NCI-H446 (cell line): Measurements from ENCODE around the gene HOXC6.

Experiments
- DNase-seq, 2 experiments: peaks; one replicate each; lab custom pipeline; 2025; lab: John Stamatoyannopoulos, UW

The HOXC6 gene

GRCh38 chr12:54016051-54016450, 12.2 kb upstream of the HOXC6 start:
- DNase-seq: no peak

GRCh38 chr12:54016478-54016964, 11.7 kb upstream of the HOXC6 start:
- DNase-seq: peak; percentile 25 to 67

DNA sequence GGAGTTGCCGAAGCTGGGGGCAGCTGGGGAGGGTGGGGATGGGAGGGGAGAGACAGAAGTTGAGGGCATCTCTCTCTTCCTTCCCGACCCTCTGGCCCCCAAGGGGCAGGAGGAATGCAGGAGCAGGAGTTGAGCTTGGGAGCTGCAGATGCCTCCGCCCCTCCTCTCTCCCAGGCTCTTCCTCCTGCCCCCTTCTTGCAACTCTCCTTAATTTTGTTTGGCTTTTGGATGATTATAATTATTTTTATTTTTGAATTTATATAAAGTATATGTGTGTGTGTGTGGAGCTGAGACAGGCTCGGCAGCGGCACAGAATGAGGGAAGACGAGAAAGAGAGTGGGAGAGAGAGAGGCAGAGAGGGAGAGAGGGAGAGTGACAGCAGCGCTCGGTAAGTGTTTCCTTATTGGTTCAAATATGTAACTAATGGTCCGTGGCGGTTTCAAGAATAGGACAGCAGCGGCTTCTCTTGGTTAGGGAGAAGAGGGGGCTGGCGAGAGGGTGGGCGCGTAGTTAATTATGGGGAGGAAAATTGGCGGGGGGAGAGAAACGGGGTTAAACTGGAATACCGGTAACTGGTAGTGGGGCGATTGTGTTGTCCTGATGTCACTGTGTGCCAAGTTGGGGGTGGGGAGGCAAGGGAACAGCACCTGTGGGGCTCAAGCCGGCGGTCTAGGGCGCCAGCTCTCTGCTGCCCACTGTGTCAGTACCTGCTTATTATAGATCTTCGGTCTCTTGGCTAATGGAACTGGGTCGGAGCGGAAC, 11.0 kb upstream of the HOXC6 start:
- DNase-seq: peak; percentile 71 to 79

DNA sequence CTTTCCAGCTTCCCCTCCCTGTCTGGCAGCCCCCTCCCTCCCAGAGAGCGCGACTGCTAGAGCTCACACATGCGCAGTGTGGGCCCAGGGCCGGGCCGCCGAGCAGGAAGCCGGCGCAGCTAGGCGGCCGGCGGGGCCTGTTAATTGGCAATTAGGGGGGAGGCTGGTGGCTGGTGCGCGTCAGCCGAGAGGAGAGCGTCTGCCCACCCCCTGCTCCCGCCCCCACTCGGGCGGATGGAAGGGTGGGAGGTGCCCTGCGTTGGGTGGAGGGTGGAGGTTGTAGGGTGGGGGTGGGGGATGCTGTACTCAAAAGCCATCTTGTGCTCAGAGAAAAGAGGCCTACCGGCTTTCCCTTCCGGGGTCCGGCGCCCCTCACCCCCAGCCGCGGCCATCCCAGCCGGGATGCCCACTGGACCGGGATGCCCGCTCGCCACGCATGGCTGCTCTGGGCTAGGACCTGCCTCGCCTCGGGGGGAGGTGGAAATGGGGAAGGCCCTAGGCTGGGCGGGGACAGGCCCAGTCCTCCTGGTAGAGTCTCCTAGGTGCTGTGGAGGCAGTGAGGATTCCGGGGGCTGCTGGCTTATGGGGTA, 10.3 kb upstream of the HOXC6 start:
- DNase-seq: peak; percentile 95 to 97

- DNase-seq: no peak
Measured at GRCh38 chr12:54018468-54018984, 9.7 kb upstream of the HOXC6 start.

DNA sequence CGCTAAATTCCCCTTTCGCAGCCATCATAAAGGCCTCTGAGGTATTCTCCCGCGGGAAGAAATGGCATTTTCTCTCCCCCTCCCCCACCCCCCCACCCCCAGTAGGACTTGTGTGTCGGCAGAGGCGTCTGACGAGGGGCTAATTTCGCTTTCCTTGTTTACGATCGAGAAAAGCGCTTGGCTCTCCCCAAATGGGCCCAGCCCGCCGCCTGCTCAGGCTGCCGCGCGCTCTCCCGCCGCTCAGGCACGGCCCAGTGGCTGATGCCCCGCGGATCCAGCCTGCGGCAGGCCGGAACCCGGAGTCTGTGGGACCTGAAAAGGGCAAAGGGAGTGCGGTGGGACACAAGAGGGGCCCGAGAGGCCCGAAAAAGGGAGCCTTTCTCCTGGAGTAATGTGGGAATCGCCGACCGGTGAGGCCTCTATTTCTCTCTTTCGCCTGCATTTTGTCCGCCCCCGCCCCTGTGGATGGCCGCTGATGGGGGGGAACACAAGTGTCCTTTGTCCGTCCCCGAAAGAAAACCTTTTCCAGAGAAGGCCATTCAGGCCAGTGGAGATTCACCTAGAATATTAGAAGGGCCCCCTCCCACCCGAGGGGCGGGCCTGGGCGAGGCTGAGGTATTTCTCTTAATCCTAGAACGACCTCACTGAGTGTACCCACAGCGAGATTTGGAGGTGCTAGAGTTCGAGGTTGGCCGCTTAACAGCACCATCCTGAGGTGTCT, 9.0 kb upstream of the HOXC6 start:
- DNase-seq: no peak

DNA sequence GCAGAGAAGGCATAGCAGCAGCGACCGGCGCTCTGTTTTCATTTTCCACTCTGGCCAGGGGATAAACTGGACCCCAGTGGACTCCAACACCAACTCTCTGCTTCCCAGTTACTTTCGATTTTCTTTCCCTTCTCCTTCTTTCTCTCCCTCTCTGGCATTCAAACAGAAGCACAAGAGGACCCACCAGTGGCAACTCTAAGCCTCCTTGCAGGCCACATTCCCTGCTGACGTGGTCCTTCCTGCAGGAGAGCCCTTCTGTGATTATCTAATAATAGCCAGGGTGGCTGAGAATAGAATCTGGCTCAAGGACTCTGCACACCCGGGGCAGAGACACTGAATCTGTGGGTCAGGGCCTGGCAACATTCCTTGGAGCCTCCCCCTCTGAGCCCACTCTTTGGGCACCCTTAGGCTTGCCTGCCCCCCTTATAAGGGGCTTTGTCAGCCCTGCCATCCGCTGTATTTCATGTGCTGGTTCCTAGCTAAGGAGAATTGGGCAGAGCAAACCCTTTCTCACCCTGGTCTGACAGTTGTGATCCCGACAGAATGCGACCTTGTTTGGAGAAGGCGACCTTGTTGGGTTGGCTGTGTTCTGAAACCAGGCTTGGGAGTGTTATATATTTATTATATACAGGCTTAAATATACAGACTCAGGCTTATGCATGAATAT, 8.2 kb upstream of the HOXC6 start:
- no peak for DNase-seq

GRCh38 chr12:54020591-54021405, 7.4 kb upstream of the HOXC6 start:
- no peak for DNase-seq

- no peak for DNase-seq
Measured at GRCh38 chr12:54021432-54022013, 6.7 kb upstream of the HOXC6 start.

DNA sequence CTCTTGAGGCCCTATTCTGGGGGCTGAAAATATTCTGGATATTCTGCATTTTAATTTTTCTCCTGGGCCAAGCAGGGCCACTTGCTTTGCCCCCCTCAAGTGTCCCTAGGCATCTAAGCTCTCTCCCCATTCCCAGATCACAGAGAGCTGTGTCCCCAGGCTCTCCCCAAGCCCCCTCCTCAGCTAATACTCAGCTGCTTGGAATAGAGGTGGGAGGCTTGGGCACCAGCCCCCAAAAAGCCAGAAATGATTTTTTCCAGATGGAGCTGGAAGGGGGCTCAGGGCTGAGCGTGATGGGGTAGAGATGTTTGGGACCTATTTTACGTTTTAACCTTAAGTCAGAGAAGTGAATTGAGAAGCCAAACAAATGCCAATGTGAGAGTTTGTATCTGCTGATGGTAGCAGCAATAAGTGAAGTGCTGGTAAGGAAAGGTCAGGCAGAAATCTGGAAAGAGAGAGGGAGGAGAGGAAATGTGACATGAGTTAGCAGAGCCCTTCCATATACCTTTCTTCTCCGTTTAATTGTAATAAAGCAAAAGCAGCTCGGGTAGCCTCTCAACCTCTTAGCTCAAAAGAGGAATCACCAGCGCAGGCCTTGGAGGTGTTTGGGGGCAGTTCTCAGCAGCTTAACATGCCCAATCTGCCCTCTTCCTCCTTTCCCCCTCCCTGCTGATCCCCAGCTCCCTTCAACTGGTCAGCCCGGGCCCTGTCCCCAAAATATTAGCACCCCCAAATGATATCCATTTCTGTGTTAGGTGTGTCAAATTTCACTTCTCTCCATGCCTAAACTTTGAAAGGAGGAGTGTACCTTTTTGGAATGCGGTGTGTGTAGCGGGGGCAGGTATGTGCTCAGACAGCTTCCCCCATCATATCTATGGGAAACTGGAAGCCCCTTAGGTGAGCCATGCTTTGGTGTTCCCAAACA, 5.0 kb upstream of the HOXC6 start:
- DNase-seq: no peak

GRCh38 chr12:54024127-54024526, 4.1 kb upstream of the HOXC6 start:
- DNase-seq: no peak

- no peak for DNase-seq
Measured at GRCh38 chr12:54024581-54025305, 3.5 kb upstream of the HOXC6 start.

DNA sequence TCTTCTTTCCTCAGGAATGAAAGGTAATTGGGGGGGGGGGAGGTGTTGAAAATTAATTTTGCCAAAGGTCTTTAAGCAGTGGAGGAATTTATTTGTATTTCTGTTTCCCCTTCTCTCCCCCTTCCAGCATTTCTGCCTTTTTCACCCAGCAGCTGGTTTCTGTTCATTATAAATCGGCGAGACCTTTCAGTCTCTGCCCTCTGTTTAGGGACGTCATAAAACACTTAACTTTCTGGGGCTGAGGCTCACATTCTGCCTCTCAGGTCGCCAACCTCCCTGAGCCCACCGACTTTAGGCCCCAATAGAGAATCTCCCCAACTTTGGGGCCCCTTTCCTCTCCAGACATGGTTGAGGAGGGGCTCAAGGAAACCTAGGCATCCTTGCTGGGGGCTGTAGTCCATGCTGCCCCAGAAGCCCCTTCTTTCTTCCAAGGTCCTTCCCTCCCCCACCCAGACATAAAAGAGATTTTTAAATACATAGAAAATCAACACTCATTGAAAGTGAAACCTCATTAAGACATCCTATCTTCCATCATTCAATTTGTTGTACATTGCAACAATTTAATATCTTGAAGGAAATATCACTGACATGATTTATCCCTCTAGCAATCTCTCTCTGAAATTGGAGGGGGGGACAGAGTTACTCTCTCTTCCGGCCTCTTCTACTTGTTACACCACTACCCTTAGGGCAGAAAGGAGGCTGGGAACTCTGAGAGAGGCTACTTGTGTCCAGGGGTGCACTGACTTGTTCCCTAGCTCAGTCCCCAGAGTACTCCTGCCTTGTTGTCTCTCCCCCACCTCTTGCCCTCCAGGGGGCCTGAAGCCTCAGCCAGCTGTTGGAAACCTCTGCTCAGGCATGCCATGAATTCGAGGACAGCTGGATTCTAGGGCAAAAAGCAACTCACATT, 2.5 kb upstream of the HOXC6 start:
- no peak for DNase-seq

- DNase-seq: no peak
Measured at GRCh38 chr12:54026640-54027441, 1.4 kb upstream of the HOXC6 start.

DNA sequence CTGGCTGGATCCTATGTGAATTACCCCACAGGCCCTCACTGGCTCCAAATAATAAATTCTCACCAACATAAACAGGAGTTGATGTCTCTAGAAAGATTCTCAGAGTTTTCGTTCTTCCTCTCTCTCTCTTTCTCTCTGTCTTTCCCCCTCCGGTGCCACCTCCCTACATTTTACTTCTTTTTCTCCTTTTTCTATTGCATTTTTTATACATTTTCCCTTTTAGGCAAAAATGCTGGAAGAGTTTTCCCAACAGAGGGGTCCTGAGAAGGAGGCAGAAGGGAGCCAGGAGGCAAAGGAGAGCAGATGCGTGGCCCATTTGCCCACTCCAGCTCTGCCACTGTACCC, 826 bp upstream of the HOXC6 start:
- no peak for DNase-seq

DNA sequence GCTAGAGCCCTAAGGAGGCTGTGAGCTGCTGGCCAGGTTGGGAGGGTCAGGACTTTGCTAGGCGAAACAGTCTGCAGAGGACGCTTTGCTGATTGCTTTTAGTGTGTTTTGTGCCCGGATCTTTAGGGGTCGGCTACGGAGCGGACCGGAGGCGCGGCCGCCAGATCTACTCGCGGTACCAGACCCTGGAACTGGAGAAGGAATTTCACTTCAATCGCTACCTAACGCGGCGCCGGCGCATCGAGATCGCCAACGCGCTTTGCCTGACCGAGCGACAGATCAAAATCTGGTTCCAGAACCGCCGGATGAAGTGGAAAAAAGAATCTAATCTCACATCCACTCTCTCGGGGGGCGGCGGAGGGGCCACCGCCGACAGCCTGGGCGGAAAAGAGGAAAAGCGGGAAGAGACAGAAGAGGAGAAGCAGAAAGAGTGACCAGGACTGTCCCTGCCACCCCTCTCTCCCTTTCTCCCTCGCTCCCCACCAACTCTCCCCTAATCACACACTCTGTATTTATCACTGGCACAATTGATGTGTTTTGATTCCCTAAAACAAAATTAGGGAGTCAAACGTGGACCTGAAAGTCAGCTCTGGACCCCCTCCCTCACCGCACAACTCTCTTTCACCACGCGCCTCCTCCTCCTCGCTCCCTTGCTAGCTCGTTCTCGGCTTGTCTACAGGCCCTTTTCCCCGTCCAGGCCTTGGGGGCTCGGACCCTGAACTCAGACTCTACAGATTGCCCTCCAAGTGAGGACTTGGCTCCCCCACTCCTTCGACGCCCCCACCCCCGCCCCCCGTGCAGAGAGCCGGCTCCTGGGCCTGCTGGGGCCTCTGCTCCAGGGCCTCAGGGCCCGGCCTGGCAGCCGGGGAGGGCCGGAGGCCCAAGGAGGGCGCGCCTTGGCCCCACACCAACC, 1.5 kb downstream of the HOXC6 start:
- DNase-seq: no peak
